H1 (cell line): ENCODE data around the gene MDFIC2. TPM values are rescaled to one million over a fixed set of nuclear protein-coding genes. Genes with fewer than 3 reads are reported as not detected.
A peak's percentile ranks its signal among the peaks of the same experiment; 100 is the strongest.

Experiments
- CTCF ChIA-PET: fragments of 300-600 bp; sonication (Branson Sonifier 250); formaldehyde crosslinking; loops from one replicate; lab custom pipeline; 2021; ENCODE audit not compliant: partially characterized antibody; lab: Charles Lee
- POLR2A ChIA-PET: fragments of 300-600 bp; sonication (Branson Sonifier 250); formaldehyde crosslinking; loops from one replicate; lab custom pipeline; 2021; ENCODE audit warnings: inconsistent platforms; ENCODE audit not compliant: partially characterized antibody; lab: Charles Lee
- DNase-seq, 2 experiments: peaks; one replicate each; pipeline versions ENCODE4 v3.0.0 to v3.0.0-alpha.2; 2010 to 2022; ENCODE audit warnings: low spot score in 2 of 2, low read depth in 1 of 2, mixed read lengths in 1 of 2
- FAIRE-seq: peaks from 2 replicates; lab custom pipeline; 2011; peaks lifted over from hg19 to GRCh38; lab: Jason Lieb, UNC
- H2AFZ ChIP-seq: 2 replicates; pipeline ENCODE4 v1.8.1; 2012; ENCODE audit warnings: low read length, inconsistent platforms
- H2AK5ac ChIP-seq: 2 replicates; pipeline ENCODE4 v1.6.1; 2013; ENCODE audit warnings: low read depth, low read length
- H2BK120ac ChIP-seq: replicated peaks from 2 replicates; pipeline ENCODE3; 2013; ENCODE audit warnings: low read depth, low read length, inconsistent platforms
- H2BK12ac ChIP-seq: 2 replicates; pipeline ENCODE4 v1.6.1; 2013; ENCODE audit warnings: low read depth, low read length
- H2BK15ac ChIP-seq: 2 replicates; pipeline ENCODE4 v1.6.1; 2013; ENCODE audit warnings: low read length
- H2BK20ac ChIP-seq: 2 replicates; pipeline ENCODE4 v1.6.1; 2013; ENCODE audit warnings: low read length
- H2BK5ac ChIP-seq: 2 replicates; pipeline ENCODE4 v1.6.1; 2013; ENCODE audit warnings: low read depth, low read length
- H3K14ac ChIP-seq: 2 replicates; pipeline ENCODE4 v1.6.1; 2013; ENCODE audit warnings: inconsistent platforms; ENCODE audit not compliant: insufficient read length
- H3K18ac ChIP-seq: 2 replicates; pipeline ENCODE4 v1.6.1; 2013; ENCODE audit warnings: low read length; ENCODE audit errors: extremely low read depth
- H3K23ac ChIP-seq: 2 replicates; pipeline ENCODE4 v1.6.1; 2013; ENCODE audit warnings: inconsistent platforms; ENCODE audit not compliant: insufficient read length
- H3K23me2 ChIP-seq: 2 replicates; pipeline ENCODE4 v1.6.1; 2013; ENCODE audit warnings: low read depth, low read length
- H3K27ac ChIP-seq: 2 replicates; pipeline ENCODE4 v1.6.1; 2011; ENCODE audit warnings: low read depth, low read length, inconsistent platforms
- H3K27me3 ChIP-seq, 4 experiments: replicated peaks in 1 of 4; 1 replicate in 1 of 4; 2 replicates in 3 of 4; pipeline versions ENCODE4 v1.6.1 to v1.8.1; 2011 to 2013; ENCODE audit warnings: low read length in 3 of 4, mild to moderate bottlenecking in 3 of 4, inconsistent platforms in 2 of 4, mixed read lengths in 2 of 4, moderate library complexity in 1 of 4; ENCODE audit not compliant: control insufficient read depth in 3 of 4, insufficient read depth in 3 of 4; ENCODE audit errors: extremely low read depth in 1 of 4
- H3K36me3 ChIP-seq, 4 experiments: 2 replicates each; pipeline versions ENCODE4 v1.6.1 to v1.8.1; 2011 to 2013; ENCODE audit warnings: mild to moderate bottlenecking in 4 of 4, low read length in 3 of 4, moderate library complexity in 2 of 4, control low read depth in 1 of 4, inconsistent platforms in 1 of 4; ENCODE audit not compliant: insufficient read depth in 4 of 4, control insufficient read depth in 2 of 4
- H3K4ac ChIP-seq: replicated peaks from 2 replicates; pipeline ENCODE3; 2013; ENCODE audit warnings: low read length, low read depth, mixed read lengths, inconsistent platforms; ENCODE audit not compliant: insufficient read length
- H3K4me1 ChIP-seq, 4 experiments: replicated peaks in 1 of 4; 1 replicate in 1 of 4; 2 replicates in 3 of 4; pipeline versions ENCODE4 v1.6.1 to v1.8.1; 2011 to 2013; ENCODE audit warnings: low read length in 3 of 4, inconsistent platforms in 2 of 4, mixed read lengths in 1 of 4; ENCODE audit not compliant: insufficient read depth in 4 of 4, control insufficient read depth in 3 of 4
- H3K4me2 ChIP-seq, 2 experiments: 2 replicates each; pipeline versions ENCODE4 v1.6.1 to v1.8.1; 2011 to 2013; ENCODE audit warnings: low read depth in 2 of 2, low read length in 2 of 2, control low read depth in 1 of 2, inconsistent platforms in 1 of 2, mild to moderate bottlenecking in 1 of 2; ENCODE audit not compliant: insufficient read depth in 1 of 2
- H3K4me3 ChIP-seq, 4 experiments: fragments of 200-600, 300-600 bp in 1 of 4; sonication (generic), shearing (Covaris generic), sonication (Bioruptor Twin) in 1 of 4; 2 replicates each; pipeline versions ENCODE4 v1.5.1 to v1.8.1; 2011 to 2016; ENCODE audit warnings: low read length in 4 of 4, low read depth in 3 of 4, control low read depth in 2 of 4, inconsistent platforms in 2 of 4, mild to moderate bottlenecking in 2 of 4, mixed read lengths in 1 of 4, moderate library complexity in 1 of 4; ENCODE audit not compliant: insufficient read depth in 2 of 4; ENCODE audit errors: extremely low read depth in 1 of 4
- H3K56ac ChIP-seq: replicated peaks from 2 replicates; pipeline ENCODE3; 2013; ENCODE audit warnings: low read depth, mild to moderate bottlenecking, mixed read lengths, low read length, inconsistent platforms; ENCODE audit not compliant: insufficient read length
- H3K79me1 ChIP-seq: 2 replicates; pipeline ENCODE4 v1.6.1; 2013; ENCODE audit warnings: low read depth, low read length, control low read depth
- H3K79me2 ChIP-seq, 2 experiments: 2 replicates each; pipeline versions ENCODE4 v1.6.1 to v1.8.1; 2012 to 2013; ENCODE audit warnings: low read length in 2 of 2, mild to moderate bottlenecking in 2 of 2, inconsistent platforms in 1 of 2; ENCODE audit not compliant: insufficient read depth in 2 of 2, control insufficient read depth in 1 of 2
- H3K9ac ChIP-seq, 4 experiments: replicated peaks in 1 of 4; 1 replicate in 1 of 4; 2 replicates in 3 of 4; pipeline versions ENCODE4 v1.6.1 to v1.8.1; 2011 to 2013; ENCODE audit warnings: low read depth in 3 of 4, low read length in 3 of 4, control low read depth in 2 of 4, mild to moderate bottlenecking in 2 of 4, moderate library complexity in 2 of 4, inconsistent platforms in 1 of 4; ENCODE audit errors: extremely low read depth in 1 of 4
- H3K9me3 ChIP-seq, 2 experiments: 2 replicates each; pipeline versions ENCODE4 v1.6.1 to v1.8.1; 2012 to 2013; ENCODE audit warnings: mild to moderate bottlenecking in 2 of 2, moderate library complexity in 2 of 2, control low read depth in 1 of 2, inconsistent platforms in 1 of 2, low read depth in 1 of 2, low read length in 1 of 2, mixed read lengths in 1 of 2; ENCODE audit not compliant: insufficient read depth in 2 of 2
- H4K20me1 ChIP-seq, 2 experiments: replicated peaks in 1 of 2; 2 replicates each; pipeline versions ENCODE3 to v1.8.1; 2011 to 2013; ENCODE audit warnings: inconsistent platforms in 2 of 2, low read length in 2 of 2, mild to moderate bottlenecking in 1 of 2; ENCODE audit not compliant: insufficient read depth in 2 of 2, control insufficient read depth in 1 of 2
- H4K5ac ChIP-seq: 2 replicates; pipeline ENCODE4 v1.6.1; 2013; ENCODE audit warnings: low read length, low read depth, mixed read lengths, inconsistent platforms; ENCODE audit not compliant: insufficient read length
- H4K8ac ChIP-seq: 2 replicates; pipeline ENCODE4 v1.8.0; 2013; ENCODE audit warnings: mild to moderate bottlenecking, moderate library complexity, low read length, inconsistent platforms; ENCODE audit not compliant: insufficient read depth; ENCODE audit errors: extremely low read depth
- H4K91ac ChIP-seq: replicated peaks from 2 replicates; pipeline ENCODE3; 2013; ENCODE audit warnings: low read length, mixed read lengths, inconsistent platforms; ENCODE audit not compliant: insufficient read length
- CHD1 ChIP-seq: IDR thresholded peaks from 2 replicates; pipeline ENCODE4 v1.6.1; 2012; ENCODE audit warnings: low read depth, low read length, improper control_type of control experiment
- RAD21 ChIP-seq, 2 experiments: IDR thresholded peaks in 1 of 2; conservative IDR thresholded peaks in 1 of 2; 2 replicates each; pipeline ENCODE4 v1.6.1; 2011; ENCODE audit warnings: low read depth in 2 of 2, low read length in 2 of 2, improper control_type of control experiment in 1 of 2, inconsistent platforms in 1 of 2, mild to moderate bottlenecking in 1 of 2, moderate library complexity in 1 of 2
- SRF ChIP-seq: IDR thresholded peaks from 2 replicates; pipeline ENCODE4 v1.6.1; 2011; ENCODE audit warnings: mild to moderate bottlenecking, low read depth, low read length, moderate library complexity
- WGBS, 2 experiments: shearing (Covaris generic) in 1 of 2; methylation state at CpG; one replicate each; pipeline versions ENCODE4 v1.1.6 to v1.1.7; 2013 to 2015; ENCODE audit warnings: low lambda C conversion rate in 2 of 2, mixed read lengths in 2 of 2, inconsistent platforms in 1 of 2, low coverage in 1 of 2, missing lambda C conversion rate in 1 of 2; ENCODE audit not compliant: insufficient replicate concordance in 2 of 2, insufficient coverage in 1 of 2, insufficient read length in 1 of 2; ENCODE audit errors: extremely low coverage in 1 of 2, missing lambda C conversion rate in 1 of 2; 5-methylcytosine and 5-hydroxymethylcytosine counted together
- polyA plus RNA-seq, 7 experiments: library from polyadenylated mRNA; depleted of rRNA in 3 of 7; stranded (reverse) in 5 of 7; unstranded in 2 of 7; fragments of >200 nt in 5 of 7; fragments of 200-250 nt in 2 of 7; gene quantifications; 1 replicate in 5 of 7; 2 replicates in 1 of 7; 4 replicates in 1 of 7; pipeline versions ENCODE4 v1.2.1 to v1.2.3, GENCODE V29; 2011 to 2013; ENCODE audit warnings: missing spikeins in 2 of 7, mixed read lengths in 2 of 7
- total RNA-seq: library from RNA; stranded (reverse); fragmentation: NEBNext Ultra II Directional; extraction: Animal tissue kit (Norgen Biotek cat#: 25700); gene quantifications from 2 replicates; pipeline ENCODE4 v1.2.1, GENCODE V29; 2021
- TF ChIP-seq, protein P1 (sequence below), 3 experiments: IDR thresholded peaks; 1 replicate in 2 of 3; 2 replicates in 1 of 3; pipeline versions ENCODE4 v1.5.1 to v1.6.1; 2011; ENCODE audit warnings: low read length in 3 of 3, mild to moderate bottlenecking in 3 of 3, inconsistent platforms in 2 of 3, low read depth in 1 of 3, moderate library complexity in 1 of 3; ENCODE audit not compliant: insufficient read depth in 1 of 3; ENCODE audit errors: control extremely low read depth in 1 of 3

Gene MDFIC2
- total and polyA plus RNA-seq, 2 of the 8 experiments (the other 6 are each of a cell fraction or from before 2014, with no cell fraction given): not detected

DNA sequence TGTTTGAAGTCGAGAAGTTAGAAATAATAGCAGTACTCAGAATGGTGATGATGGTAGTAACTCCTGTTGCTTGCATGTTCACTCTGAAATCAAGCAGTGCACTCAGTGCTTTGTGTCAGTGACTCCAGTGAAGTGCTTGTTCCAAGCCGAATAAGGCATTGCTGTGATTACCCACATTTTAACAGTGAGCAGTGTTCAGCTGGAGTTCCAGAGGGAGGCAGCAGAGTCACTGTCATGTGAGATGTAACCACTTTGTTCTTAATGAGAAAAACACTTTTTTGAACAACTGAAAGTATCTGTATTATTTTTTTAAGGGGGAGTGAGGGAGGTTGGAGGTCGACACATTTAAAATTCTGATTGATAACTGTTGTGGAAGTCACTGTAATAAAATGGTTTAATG lies 3.7 kb downstream of the MDFIC2 start:
- Histone ChIP-seq H3K56ac (no peak overlapping the region), H3K4ac (no peak overlapping the region), H4K5ac (no peak overlapping the region), H2BK20ac (no peak overlapping the region), H3K4me1 (peaks cover 0 to 8% (median 2%) of the 10 kb centered on the region in 4 experiments; a peak in 2 of 7 replicates), H3K79me2 (no peaks in the 10 kb centered on the region), H3K4me3 (no peak overlapping the region), H2BK15ac (no peak overlapping the region), H3K36me3 (no peaks in the 10 kb centered on the region), H2BK5ac (no peak overlapping the region), H3K27me3 (no peaks in the 10 kb centered on the region), H3K9me3 (no peaks in the 10 kb centered on the region), H3K27ac (no peak overlapping the region), H3K18ac (no peak overlapping the region), H3K4me2 (no peak overlapping the region), H2AK5ac (no peak overlapping the region), H3K23ac (no peak overlapping the region), H2AFZ (no peak overlapping the region), H4K8ac (no peak overlapping the region), H2BK120ac (no peak overlapping the region), H3K9ac (no peak overlapping the region), H3K23me2 (no peaks in the 10 kb centered on the region), H3K14ac (no peak overlapping the region), H2BK12ac (no peak overlapping the region), H3K79me1 (no peaks in the 10 kb centered on the region), H4K20me1 (no peaks in the 10 kb centered on the region), H4K91ac (no peak overlapping the region)
- TF ChIP-seq SRF (peak; percentile 38; the same call in 1 of the 2 replicates), CHD1 (no peak), RAD21 (IDR thresholded peaks at IDR 0.05 in 1 of 2, conservative IDR thresholded peaks at IDR 0.05 in 1 of 2; ENCODE audit: low read depth in 2 of 2, low read length in 2 of 2) (peak; percentile 68 to 73)
- TF ChIP-seq, protein P1, sequence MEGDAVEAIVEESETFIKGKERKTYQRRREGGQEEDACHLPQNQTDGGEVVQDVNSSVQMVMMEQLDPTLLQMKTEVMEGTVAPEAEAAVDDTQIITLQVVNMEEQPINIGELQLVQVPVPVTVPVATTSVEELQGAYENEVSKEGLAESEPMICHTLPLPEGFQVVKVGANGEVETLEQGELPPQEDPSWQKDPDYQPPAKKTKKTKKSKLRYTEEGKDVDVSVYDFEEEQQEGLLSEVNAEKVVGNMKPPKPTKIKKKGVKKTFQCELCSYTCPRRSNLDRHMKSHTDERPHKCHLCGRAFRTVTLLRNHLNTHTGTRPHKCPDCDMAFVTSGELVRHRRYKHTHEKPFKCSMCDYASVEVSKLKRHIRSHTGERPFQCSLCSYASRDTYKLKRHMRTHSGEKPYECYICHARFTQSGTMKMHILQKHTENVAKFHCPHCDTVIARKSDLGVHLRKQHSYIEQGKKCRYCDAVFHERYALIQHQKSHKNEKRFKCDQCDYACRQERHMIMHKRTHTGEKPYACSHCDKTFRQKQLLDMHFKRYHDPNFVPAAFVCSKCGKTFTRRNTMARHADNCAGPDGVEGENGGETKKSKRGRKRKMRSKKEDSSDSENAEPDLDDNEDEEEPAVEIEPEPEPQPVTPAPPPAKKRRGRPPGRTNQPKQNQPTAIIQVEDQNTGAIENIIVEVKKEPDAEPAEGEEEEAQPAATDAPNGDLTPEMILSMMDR (IDR thresholded peaks at IDR 0.05; ENCODE audit: control extremely low read depth in 1 of 3, insufficient read depth in 1 of 3, low read depth in 1 of 3, low read length in 3 of 3): peak in 2 of 3 experiments; percentile 40 to 72; a peak in 3 of 4 replicates
- ChIA-PET POLR2A (no interaction called here), CTCF (interaction anchor here (1.4 to 2.3 kb wide), 4 partner anchors 17 to 245 kb away, joined by 4 to 5 read pairs (median 4); no protein-coding TSS in a partner anchor)
- peak; percentile 48 for FAIRE-seq
- WGBS, 2 experiments: 77% methylated on average over 3 of the region's 3 CpGs; no CpG with 5 or more reads in 1 of the 2 experiments
- peak in 1 of 2 experiments; percentile 9 for DNase-seq
